Ureter (tissue), 1 donor: ENCODE data around the gene ARHGEF18. TPM values are rescaled to one million over a fixed set of nuclear protein-coding genes. Genes with fewer than 3 reads are reported as not detected.
"Not testable (repeated sequence)": the region's sequence is repeated elsewhere in the genome, so short reads cannot be mapped to it uniquely, and the experiment has no call there.

Source experiments
- DNase-seq: peaks from one replicate; pipeline ENCODE4 v3.0.0-alpha.2; 2020; ENCODE audit warnings: low spot score
- total RNA-seq: library from RNA; stranded (reverse); gene quantifications from one replicate; pipeline ENCODE4 v1.2.4, GENCODE V29; 2023
- donor health status: DM: yes; HTN: yes; CAD: no.

Gene ARHGEF18
- total RNA-seq, 1 donor from 2014 or later, result 54.2 TPM

- DNase-seq, result not testable (repeated sequence)
These were observed 1.7 kb upstream of the ARHGEF18 start for GRCh38 chr19:7346997-7347396.

DNA sequence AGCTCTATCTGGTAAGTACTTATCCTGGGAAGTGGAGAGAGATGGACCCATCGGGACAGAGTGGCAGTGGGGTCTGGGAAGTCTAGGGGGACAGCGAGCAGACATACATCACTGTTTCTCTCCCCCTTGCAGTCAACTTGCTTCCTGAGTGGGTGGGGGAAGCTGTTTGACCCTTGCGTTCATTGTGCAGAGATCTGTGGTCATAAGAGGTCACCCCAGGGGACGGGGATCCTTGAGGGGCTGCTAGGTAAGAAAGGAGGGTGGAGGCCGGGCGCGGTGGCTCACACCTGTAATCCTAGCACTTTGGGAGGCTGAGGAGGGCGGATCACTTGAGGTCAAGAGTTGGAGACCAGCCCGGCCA, 474 bp downstream of the ARHGEF18 start:
- DNase-seq, result no peak

DNA sequence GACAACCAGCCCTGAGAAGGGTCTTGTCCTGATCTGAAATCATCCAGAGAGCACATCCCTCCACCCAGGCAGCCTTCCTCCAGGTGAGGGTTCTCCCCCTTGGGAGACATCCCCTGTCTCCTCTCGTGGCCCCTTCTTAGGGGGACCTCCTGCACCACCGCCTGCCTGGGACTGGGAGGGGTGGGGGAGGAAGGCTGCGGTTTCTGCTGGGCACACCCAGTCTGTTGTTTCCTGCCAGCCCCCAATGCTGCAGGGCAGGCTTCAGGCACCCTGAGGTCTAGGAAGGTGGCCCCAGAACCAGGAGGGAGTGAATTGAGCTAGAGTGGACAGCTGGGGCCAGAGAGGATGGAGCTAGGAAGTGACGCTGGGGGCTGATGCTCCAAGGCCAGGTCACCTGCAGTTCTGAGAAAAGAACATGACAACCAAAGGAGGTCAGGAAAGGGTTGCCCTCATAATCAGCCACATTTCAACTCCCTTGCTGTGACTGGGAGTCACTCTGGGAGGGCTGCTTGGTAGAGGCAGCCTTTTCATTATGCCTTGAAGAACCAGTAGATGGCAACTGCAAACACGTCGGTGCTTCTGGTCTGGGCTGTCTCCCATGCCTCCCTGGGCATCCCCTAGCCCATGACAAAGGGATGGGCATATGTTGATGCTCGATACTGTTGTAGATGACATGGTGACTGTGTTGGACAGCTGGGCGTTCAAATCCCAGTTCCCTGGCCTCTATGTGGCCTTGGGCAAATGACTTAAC, 1.4 kb downstream of the ARHGEF18 start:
- DNase-seq, result no peak

GRCh38 chr19:7351861-7352260, 3.1 kb downstream of the ARHGEF18 start:
- no peak for DNase-seq

DNA sequence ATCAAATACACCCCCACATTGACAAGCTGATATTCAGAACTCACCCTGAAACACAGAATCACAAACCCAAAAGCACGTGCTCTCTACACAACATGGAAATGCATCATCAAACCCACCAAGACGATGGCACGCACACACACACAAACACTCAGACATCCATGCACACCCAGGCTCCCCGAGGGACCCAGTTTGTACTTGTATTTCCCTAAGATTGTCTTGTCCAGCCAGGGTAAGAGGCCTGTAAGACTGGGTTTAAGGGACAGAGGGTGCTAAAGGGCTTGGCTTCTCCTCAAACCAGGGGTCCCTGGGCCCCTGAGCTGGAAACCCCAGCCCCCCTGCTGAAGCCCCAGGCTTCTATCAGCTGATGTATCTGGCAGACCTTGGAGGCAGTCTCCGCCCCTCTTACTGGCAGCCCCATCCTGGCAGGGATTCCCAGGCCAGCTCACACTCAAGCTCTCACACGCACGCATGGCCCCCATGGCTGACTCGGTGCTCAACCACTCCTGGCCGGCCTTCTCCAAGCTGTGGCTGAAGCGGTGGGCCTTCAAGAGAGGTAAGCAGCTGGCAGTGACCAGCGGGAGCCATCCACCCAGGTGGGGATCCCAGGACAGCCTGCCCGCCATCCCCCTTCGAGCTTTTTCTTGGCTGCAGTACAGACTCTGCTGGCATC, 6.5 kb downstream of the ARHGEF18 start:
- no peak for DNase-seq

DNA sequence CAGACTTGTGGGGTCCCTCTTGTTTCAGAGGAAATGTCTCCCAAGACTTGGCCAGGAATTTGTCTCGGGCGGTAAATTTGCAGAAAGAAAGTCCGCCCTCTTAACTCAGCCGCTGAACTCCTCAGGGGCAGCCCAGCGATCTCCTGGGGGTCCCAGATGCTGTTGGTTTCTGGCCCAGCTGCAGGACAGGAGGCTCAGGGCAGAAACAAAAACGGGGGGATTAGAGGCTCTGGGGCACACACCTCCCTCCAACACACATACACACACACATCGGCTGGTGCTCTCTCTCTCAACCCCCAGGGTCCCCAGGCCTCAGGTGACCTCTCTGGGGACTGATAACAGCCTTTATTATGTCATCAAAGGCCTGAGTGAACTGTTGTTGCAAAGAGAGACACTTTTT, 7.1 kb downstream of the ARHGEF18 start:
- DNase-seq, result no peak

- DNase-seq, result no peak
These were observed 8.3 kb downstream of the ARHGEF18 start for GRCh38 chr19:7356899-7357627.

- no peak for DNase-seq
These were observed 9.4 kb downstream of the ARHGEF18 start for GRCh38 chr19:7358102-7358597.

DNA sequence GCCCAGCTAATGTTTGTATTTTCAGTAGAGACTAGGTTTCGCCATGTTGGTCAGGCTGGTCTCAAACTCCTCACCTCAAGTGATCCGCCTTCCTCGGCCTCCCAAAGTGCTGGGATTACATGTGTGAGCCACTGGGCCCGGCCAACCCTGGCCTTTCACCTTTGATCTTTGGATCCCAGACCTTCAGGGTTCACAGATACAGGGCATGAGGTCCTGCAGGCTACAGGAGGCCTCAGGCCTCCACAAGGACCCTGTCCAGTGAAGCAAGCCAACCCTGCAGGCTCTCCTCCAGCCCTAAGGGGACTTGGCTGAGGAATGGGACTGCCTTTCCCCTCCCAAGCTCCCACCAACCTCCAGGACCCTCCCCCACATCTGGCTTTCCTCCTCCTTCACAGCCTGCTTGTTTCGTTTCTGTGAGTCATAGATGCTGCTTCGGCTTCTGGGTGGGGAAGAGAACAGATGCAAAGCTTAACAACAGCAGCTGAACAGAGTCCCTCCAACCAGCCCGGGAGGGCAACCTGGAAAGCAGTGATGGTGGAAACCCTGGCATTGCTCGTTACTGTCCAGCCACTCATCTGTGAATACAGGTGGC, 11.8 kb downstream of the ARHGEF18 start:
- DNase-seq, result no peak

DNA sequence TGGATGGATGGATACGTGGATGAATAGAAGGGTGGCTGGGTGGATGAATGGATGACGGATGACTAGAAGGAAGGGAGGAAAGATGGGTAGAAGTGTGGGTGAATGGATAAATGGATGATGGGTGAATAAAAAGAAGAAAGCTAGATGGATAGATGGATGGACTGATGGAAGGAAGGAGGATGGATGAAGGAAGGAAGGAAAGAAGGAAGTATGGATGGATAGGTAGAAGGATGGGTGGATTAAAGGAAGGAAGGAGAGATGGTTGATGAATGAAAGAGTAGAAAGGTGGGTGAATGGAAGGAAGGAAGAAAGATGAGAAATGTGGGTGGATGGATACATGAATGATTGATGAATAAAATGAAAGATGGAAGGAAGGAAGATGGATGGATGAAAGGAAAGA, 14.5 kb downstream of the ARHGEF18 start:
- DNase-seq, result no peak

DNA sequence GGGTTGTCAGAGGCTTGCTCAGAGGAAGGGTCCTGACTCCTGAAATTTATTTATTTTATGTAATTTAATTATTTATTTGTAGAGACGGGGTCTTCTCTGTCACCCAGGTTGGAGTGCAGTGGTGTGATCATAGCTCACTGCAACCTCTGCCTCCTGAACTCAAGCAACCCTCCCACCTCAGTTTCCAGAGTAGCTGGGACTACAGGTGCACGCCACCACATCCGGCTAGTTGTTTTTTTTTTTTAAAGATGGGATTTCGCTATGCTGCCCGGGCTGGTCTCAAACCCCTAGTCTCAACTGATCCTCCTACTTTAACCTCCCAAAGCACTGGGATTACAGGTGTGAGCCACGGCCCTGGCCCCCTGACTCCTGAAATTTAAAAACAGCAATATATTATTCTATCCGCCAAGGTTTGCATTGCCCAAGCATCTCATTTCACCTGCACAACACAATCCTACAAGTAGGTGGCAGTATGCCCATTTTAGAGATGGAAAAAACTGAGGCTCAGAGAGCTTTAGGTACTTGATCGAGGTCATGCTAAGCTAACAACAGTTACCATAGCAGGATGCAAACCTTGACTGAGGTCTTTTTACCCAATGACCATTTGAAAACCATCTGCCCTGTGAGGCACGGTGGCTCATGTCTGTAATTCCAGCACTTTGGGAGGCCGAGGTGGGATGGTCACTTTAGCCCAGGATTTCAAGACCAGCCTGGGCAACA, 18.1 kb downstream of the ARHGEF18 start:
- no peak for DNase-seq

- DNase-seq, result no peak
These were observed 19.7 kb downstream of the ARHGEF18 start for GRCh38 chr19:7368456-7368855.

DNA sequence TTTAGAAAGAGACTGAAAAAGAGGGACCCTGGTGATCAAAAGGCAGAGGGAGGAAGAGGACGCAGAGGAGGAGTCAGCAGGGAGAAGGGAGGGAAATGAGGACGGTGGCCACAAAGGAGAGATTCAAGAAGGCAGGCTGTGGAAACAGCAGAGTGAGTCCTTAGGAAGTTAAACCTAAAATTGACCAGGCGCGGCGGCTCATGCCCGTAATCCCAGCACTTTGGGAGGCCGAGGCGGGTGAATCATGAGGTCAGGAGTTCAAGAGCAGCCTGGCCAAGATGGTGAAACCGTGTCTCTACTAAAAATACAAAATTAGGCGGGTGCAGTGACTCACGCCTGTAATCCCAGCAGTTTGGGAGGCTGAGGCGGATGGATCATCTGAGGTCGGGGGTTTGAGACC, 20.1 kb downstream of the ARHGEF18 start:
- not testable (repeated sequence) for DNase-seq

- no peak for DNase-seq
These were observed 21.8 kb downstream of the ARHGEF18 start for GRCh38 chr19:7370546-7370945.

GRCh38 chr19:7371001-7371400, 22.3 kb downstream of the ARHGEF18 start:
- no peak for DNase-seq

GRCh38 chr19:7372810-7373209, 24.1 kb downstream of the ARHGEF18 start:
- no peak for DNase-seq

- DNase-seq, result no peak
These were observed 25.1 kb downstream of the ARHGEF18 start for GRCh38 chr19:7373862-7374261.

DNA sequence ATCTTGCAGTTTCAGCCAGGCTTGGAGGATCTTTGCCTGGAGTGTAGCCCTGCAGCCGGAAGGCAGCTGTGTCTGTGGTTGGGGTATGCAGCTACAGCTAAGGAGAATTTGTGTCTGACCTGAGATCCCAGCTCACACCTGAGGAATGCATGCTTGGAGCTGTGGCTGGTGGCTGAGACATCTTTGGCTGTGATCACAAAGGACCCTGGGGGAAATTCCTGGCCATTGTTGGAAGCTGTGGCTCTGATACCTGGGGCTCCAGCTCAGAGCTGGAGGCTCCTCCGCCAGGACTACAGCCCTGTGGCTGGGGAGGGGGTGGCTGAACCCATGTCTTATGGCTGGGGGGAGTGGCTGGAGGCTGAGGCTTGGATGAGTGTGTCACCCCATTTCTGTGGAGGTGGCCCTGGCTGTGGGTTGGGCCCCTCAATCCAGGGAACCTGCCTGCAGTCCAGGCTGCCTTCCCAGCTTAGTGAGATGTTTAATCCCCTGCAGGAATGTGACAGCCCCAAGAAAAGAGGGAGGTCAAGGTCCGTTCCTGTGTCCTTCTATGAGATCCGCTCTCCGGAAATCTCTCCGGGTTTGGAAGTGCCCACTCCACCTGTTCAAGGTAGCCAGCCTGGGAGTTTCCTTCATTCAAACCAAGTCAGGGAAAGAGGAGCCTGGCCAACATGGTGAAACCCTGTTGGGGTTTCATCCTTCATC, 27.6 kb downstream of the ARHGEF18 start:
- DNase-seq, result no peak

- no peak for DNase-seq
These were observed 28.5 kb downstream of the ARHGEF18 start for GRCh38 chr19:7377196-7377595.

GRCh38 chr19:7381073-7381390, 32.3 kb downstream of the ARHGEF18 start:
- DNase-seq, result no peak

GRCh38 chr19:7382694-7383093, 34.0 kb downstream of the ARHGEF18 start:
- no peak for DNase-seq
